BLaER1 (cell line): ENCODE data around the gene VANGL1.
A peak's percentile ranks its signal among the peaks of the same experiment; 100 is the strongest.

Source experiments
- H3K27ac ChIP-seq: shearing (Covaris generic); formaldehyde crosslinking; 2 replicates; pipeline ENCODE4 v1.8.1; 2022
- H3K27me3 ChIP-seq: shearing (Covaris generic); formaldehyde crosslinking; 2 replicates; pipeline ENCODE4 v1.8.1; 2022
- H3K36me3 ChIP-seq: shearing (Covaris generic); formaldehyde crosslinking; 2 replicates; pipeline ENCODE4 v1.8.1; 2022
- H3K4me1 ChIP-seq: shearing (Covaris generic); formaldehyde crosslinking; 2 replicates; pipeline ENCODE4 v1.8.1; 2022
- H3K4me2 ChIP-seq: shearing (Covaris generic); formaldehyde crosslinking; 2 replicates; pipeline ENCODE4 v1.8.1; 2022
- H3K4me3 ChIP-seq: shearing (Covaris generic); formaldehyde crosslinking; 2 replicates; pipeline ENCODE4 v1.8.1; 2022
- H3K9ac ChIP-seq: shearing (Covaris generic); formaldehyde crosslinking; 2 replicates; pipeline ENCODE4 v1.8.1; 2022
- H3K9me3 ChIP-seq: shearing (Covaris generic); formaldehyde crosslinking; 2 replicates; pipeline ENCODE4 v1.8.1; 2022
- H4K20me1 ChIP-seq: shearing (Covaris generic); formaldehyde crosslinking; 2 replicates; pipeline ENCODE4 v1.8.1; 2022
- Cebpa-rat ChIP-seq: shearing (Covaris generic); IDR thresholded peaks from 2 replicates; pipeline ENCODE4 v1.8.1; 2022

Gene VANGL1

DNA sequence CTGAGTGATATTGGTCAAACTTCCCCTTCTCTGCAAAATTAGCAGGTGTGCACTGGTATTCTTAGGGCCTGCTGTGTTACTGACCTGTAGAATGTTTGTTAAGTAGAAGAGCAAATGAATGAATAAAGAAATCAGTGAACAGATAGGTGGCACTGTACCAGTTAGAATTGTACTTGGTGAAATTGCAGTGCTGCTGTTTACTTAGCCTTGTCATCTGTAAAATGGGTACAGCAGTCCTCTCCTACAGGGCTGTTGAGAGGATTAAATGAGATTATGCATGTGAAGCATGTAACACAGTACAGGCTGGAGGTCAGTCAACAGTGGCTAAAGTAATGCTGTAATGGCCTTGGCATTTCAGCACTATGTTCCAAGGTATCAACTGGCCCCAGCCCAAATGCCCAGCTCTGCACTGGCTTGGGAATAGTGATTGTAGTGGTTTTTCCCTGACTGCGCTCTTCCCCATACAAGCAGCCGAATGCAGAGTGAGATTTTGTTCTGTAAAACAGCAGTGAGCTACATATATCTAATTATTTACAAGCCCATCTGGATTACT is 10.5 kb downstream of the VANGL1 start:
- peaks cover 30% of the 10 kb centered on the region for H3K36me3 ChIP-seq
- peaks cover 28% of the 10 kb centered on the region for H4K20me1 ChIP-seq
- H3K4me3 ChIP-seq, result no peak overlapping the region
- H3K9ac ChIP-seq, result no peak overlapping the region
- no peak overlapping the region for H3K27ac ChIP-seq
- peaks cover 84% of the 10 kb centered on the region for H3K4me1 ChIP-seq
- no peak for TF ChIP-seq Cebpa-rat
- no peaks in the 10 kb centered on the region for H3K27me3 ChIP-seq
- 0 out of 2 replicates have a peak, but pooled peaks cover 2% of the 10 kb centered on the region for H3K9me3 ChIP-seq
- H3K4me2 ChIP-seq, result no peak overlapping the region

DNA sequence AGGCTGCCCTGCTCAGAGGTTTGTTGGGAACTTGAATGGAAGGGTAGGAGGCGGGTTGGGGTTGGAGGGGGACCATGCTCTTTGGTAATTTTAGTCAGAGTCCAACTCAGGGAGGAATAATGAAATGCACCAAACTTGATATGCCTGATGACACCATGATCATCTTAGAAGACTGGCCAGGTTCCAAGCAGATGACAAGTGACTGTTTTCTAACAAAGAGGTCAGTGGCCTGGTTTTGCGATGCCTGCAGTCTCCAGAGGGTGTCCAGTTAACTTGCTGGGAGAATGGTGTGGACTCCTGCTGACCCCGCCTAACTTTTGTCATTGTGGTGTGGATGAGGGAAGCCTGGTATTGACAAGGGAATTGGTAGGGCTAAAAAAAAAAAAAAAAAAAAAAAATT is 12.4 kb downstream of the VANGL1 start:
- H3K4me1 ChIP-seq, result peaks cover 66% of the 10 kb centered on the region
- peaks cover 11% of the 10 kb centered on the region for H4K20me1 ChIP-seq
- H3K4me2 ChIP-seq, result peak overlapping the region; percentile 79
- H3K9ac ChIP-seq, result no peak overlapping the region
- TF ChIP-seq Cebpa-rat, result no peak
- peaks cover 46% of the 10 kb centered on the region for H3K36me3 ChIP-seq
- peaks cover 9% of the 10 kb centered on the region for H3K9me3 ChIP-seq
- no peak overlapping the region for H3K4me3 ChIP-seq
- H3K27ac ChIP-seq, result 0 out of 2 replicates have a peak overlapping the region, but pooled peaks have one; percentile 16
- no peaks in the 10 kb centered on the region for H3K27me3 ChIP-seq

GRCh38 chr1:115654663-115655305 is 13.0 kb downstream of the VANGL1 start:
- H3K4me3 ChIP-seq, result no peak overlapping the region
- peak overlapping the region; percentile 72 for H3K27ac ChIP-seq
- peak overlapping the region; percentile 79 for H3K4me2 ChIP-seq
- H3K9ac ChIP-seq, result peak overlapping the region; percentile 49; the same call in 1 of the 2 replicates
- peaks cover 9% of the 10 kb centered on the region for H3K9me3 ChIP-seq
- H3K4me1 ChIP-seq, result peaks cover 59% of the 10 kb centered on the region
- peaks cover 4% of the 10 kb centered on the region for H4K20me1 ChIP-seq
- no peak for TF ChIP-seq Cebpa-rat
- peaks cover 53% of the 10 kb centered on the region for H3K36me3 ChIP-seq
- H3K27me3 ChIP-seq, result no peaks in the 10 kb centered on the region

DNA sequence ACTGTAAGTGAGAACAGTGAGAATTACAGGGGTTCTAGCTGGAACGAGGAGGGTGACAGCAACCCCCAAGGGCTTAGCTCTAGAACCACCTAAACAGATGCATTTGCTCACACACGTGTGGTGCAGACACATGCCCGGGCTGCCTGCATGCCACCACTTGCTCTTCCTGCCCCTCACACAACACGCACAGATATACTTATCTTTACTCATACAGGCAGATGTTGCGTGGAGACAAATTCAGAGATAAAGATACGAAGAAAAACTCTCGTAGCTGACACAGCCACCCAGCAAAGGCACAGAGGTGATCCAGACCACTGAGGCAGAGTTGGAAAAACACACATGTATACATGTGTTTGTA is 13.5 kb downstream of the VANGL1 start:
- peaks cover 58% of the 10 kb centered on the region for H3K36me3 ChIP-seq
- H3K4me2 ChIP-seq, result peak overlapping the region; percentile 79
- no peak overlapping the region for H3K4me3 ChIP-seq
- peaks cover 54% of the 10 kb centered on the region for H3K4me1 ChIP-seq
- peaks cover 9% of the 10 kb centered on the region for H3K9me3 ChIP-seq
- no peaks in the 10 kb centered on the region for H4K20me1 ChIP-seq
- H3K27me3 ChIP-seq, result no peaks in the 10 kb centered on the region
- H3K27ac ChIP-seq, result peak overlapping the region; percentile 72
- peak overlapping the region; percentile 49; the same call in 1 of the 2 replicates for H3K9ac ChIP-seq
- no peak for TF ChIP-seq Cebpa-rat

- no peaks in the 10 kb centered on the region for H3K27me3 ChIP-seq
- no peak overlapping the region for H3K4me3 ChIP-seq
- no peak for TF ChIP-seq Cebpa-rat
- H3K27ac ChIP-seq, result no peak overlapping the region
- no peak overlapping the region for H3K9ac ChIP-seq
- H3K4me1 ChIP-seq, result peaks cover 51% of the 10 kb centered on the region
- H4K20me1 ChIP-seq, result no peaks in the 10 kb centered on the region
- peak overlapping the region; percentile 79; the same call in 1 of the 2 replicates for H3K4me2 ChIP-seq
- peaks cover 9% of the 10 kb centered on the region for H3K9me3 ChIP-seq
- peaks cover 62% of the 10 kb centered on the region for H3K36me3 ChIP-seq
Measured at GRCh38 chr1:115655916-115656315, 14.1 kb downstream of the VANGL1 start.

DNA sequence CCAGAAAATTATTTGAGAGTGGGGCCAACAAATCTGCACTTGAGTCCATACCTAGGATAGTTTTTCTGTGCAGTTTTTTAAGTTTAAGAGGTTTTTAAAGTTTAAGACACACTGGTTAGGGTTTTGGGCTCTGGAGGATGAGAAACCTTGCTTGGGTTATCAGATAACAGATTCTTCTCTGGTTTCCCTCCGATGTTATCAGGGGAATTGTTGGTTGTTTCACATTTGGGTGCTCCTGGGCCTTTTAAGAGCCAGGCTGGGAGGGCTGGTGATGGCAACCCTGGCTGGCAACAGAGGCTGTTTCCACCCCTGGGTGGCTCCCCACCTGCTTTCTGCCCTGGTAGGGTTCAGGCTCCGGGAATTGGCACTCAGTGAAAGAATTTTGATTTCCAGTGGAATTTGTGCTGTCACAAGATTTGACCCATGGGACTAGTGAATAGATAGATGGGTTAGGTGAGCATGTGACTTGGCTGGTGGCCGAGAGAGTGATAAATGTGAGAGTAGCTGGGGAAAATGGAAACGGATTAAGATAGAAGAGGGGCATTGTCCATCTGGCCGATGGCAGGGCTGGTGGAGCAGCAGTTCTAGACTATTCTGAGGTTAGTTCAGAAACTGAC is 14.8 kb downstream of the VANGL1 start:
- Histone ChIP-seq H3K4me1 (peaks cover 47% of the 10 kb centered on the region), H3K36me3 (peaks cover 61% of the 10 kb centered on the region), H3K4me2 (peak overlapping the region; percentile 32), H3K4me3 (no peak overlapping the region), H3K27ac (no peak overlapping the region), H3K9me3 (peaks cover 9% of the 10 kb centered on the region), H3K27me3 (no peaks in the 10 kb centered on the region), H3K9ac (no peak overlapping the region), H4K20me1 (no peaks in the 10 kb centered on the region)
- TF ChIP-seq Cebpa-rat, result no peak

DNA sequence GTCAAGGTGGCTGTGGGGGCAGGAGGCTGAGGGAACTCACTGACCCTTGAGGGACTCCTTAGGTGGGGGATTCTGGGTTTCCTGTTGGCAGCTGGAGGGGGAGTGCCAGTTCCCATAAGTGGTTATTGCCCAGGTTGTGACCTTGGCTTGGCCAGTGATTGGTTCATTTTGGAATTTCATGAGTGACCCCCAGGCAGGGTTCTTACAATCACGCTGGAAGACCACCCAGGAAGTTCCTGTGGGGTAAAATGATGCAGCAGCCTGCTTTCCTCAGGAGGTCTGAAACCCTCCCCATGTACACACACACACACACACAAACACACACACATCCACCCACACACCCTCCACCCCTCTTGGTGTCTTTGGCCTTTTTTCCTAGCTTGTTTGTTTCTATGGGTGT is 16.9 kb downstream of the VANGL1 start:
- no peak for TF ChIP-seq Cebpa-rat
- peaks cover 34% of the 10 kb centered on the region for H3K4me1 ChIP-seq
- no peak overlapping the region for H3K4me3 ChIP-seq
- H3K36me3 ChIP-seq, result peaks cover 64% of the 10 kb centered on the region
- H3K4me2 ChIP-seq, result no peak overlapping the region
- H4K20me1 ChIP-seq, result no peaks in the 10 kb centered on the region
- H3K27me3 ChIP-seq, result no peaks in the 10 kb centered on the region
- H3K27ac ChIP-seq, result no peak overlapping the region
- H3K9ac ChIP-seq, result no peak overlapping the region
- H3K9me3 ChIP-seq, result peaks cover 9% of the 10 kb centered on the region

DNA sequence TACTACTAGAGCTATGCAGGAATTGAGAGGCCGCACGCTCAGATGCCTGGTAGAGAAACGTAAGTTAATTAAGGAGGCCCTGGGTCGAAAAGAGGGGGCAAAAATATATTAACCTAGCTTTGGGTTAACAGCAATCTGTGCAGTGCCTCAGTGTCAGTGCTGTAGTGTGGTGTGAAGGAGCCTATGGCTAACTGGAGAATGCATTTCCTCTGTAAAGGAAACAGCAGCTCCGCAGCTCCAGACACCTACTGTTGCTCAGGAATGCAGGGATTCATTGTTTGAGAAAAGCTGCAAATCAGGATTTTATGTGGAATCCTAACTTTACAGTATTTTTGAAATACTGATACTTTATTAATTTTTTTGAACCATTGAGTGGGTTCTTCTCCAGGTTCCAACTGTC is 18.4 kb downstream of the VANGL1 start:
- H3K36me3 ChIP-seq, result peaks cover 80% of the 10 kb centered on the region
- H3K4me1 ChIP-seq, result peaks cover 19% of the 10 kb centered on the region
- no peak overlapping the region for H3K27ac ChIP-seq
- H3K4me3 ChIP-seq, result no peak overlapping the region
- H3K9ac ChIP-seq, result no peak overlapping the region
- no peaks in the 10 kb centered on the region for H3K27me3 ChIP-seq
- H3K9me3 ChIP-seq, result peaks cover 9% of the 10 kb centered on the region
- no peak for TF ChIP-seq Cebpa-rat
- H3K4me2 ChIP-seq, result no peak overlapping the region
- H4K20me1 ChIP-seq, result no peaks in the 10 kb centered on the region

DNA sequence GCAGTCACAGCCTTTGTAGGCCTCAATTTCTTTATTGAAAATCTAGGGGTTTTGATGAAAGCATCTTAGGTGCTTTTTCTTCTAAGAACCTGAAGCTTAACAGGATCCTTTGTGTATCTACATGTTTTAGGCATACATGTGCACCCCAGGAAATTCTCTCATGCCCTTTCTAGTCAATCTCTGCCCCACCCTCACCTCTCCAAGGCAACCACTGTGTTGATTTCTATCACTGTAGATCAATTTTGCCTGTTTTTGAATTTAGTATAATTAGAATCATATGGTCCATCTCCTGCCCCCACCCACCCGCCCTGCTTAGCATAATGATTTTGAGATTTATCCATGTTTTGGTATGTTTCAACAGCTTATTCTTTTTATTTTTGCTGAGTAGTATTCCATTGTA is 19.4 kb downstream of the VANGL1 start:
- no peak for TF ChIP-seq Cebpa-rat
- Histone ChIP-seq H3K27ac (no peak overlapping the region), H4K20me1 (no peaks in the 10 kb centered on the region), H3K4me3 (no peak overlapping the region), H3K36me3 (peaks cover 90% of the 10 kb centered on the region), H3K27me3 (no peaks in the 10 kb centered on the region), H3K4me1 (peaks cover 9% of the 10 kb centered on the region), H3K9ac (no peak overlapping the region), H3K9me3 (peaks cover 9% of the 10 kb centered on the region), H3K4me2 (no peak overlapping the region)
